Activated T-cell treated with anti-CD3 and anti-CD28 coated beads for 24 hours (primary cell): ENCODE measurements around the gene CACNB4.
"Not testable (repeated sequence)": the region's sequence is repeated elsewhere in the genome, so short reads cannot be mapped to it uniquely, and the experiment has no call there.

ENCODE experiments used
- DNase-seq: peaks from one replicate; pipeline ENCODE4 v3.0.0-alpha.2; 2020; ENCODE audit warnings: low read depth

CACNB4 gene

GRCh38 chr2:152019732-152020131 lies 79.1 kb downstream of the CACNB4 start:
- no peak for DNase-seq

- DNase-seq, result no peak
Observed at GRCh38 chr2:152016181-152017120, 82.4 kb downstream of the CACNB4 start.

DNA sequence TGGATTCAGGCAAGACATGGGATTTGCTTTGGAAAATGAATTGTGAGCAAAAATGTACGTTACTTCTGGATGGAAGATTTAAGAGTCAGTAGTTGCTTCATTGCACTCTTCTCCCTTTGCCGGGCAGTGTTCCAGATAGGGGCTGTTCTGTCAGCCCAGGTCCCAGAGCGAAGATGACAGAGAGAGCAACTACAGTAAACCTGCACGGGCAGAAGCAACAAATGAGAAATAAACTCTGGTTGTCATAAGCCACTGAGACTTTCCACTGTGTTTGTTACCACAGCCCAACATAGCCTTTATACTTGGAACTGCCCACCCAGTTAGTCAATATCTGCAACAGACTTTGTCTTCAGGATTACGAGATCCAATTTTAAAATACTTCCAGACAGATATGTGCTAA lies 83.3 kb downstream of the CACNB4 start:
- no peak for DNase-seq

GRCh38 chr2:152012697-152013096 lies 86.1 kb downstream of the CACNB4 start:
- no peak for DNase-seq

DNA sequence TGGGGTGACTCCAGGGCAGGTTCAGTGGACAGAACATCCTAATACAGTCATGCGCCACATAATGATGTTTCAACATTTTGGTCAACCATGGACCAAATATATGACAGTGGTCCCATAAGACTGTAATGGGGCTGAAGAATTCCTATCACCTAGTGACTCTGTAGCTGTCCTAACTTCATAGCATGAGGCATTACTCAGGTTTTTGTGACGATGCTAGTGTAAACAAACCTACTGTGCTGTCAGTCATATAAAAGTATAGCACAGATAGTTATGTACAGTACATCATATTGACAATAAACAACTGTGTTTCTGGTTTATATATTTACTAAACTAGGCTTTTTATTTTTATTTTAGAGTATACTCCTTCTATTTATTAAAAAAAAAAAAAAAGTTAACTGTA lies 87.1 kb downstream of the CACNB4 start:
- no peak for DNase-seq

GRCh38 chr2:152005607-152006006 lies 93.2 kb downstream of the CACNB4 start:
- no peak for DNase-seq

GRCh38 chr2:152003283-152003682 lies 95.6 kb downstream of the CACNB4 start:
- DNase-seq, result not testable (repeated sequence)

DNA sequence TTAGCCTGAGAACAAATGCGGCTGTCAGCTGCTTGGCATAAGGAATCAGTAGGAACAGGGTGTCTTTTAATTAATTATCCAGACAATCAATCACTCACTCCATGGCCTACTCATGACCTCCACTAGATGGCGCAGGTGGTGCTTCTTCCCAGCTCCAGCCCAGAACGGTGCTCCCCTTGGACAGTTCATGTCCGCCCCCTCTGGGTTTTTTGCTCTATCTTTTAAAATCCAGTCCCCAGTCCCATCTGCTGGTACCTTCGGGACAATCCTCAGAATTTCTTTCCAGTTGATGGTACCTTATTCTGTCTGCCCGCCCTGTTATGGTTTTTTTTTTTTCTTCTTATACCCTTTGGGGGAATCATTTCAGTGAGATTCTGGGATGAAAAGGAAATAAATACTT lies 99.8 kb downstream of the CACNB4 start:
- peak; percentile 21 for DNase-seq

DNA sequence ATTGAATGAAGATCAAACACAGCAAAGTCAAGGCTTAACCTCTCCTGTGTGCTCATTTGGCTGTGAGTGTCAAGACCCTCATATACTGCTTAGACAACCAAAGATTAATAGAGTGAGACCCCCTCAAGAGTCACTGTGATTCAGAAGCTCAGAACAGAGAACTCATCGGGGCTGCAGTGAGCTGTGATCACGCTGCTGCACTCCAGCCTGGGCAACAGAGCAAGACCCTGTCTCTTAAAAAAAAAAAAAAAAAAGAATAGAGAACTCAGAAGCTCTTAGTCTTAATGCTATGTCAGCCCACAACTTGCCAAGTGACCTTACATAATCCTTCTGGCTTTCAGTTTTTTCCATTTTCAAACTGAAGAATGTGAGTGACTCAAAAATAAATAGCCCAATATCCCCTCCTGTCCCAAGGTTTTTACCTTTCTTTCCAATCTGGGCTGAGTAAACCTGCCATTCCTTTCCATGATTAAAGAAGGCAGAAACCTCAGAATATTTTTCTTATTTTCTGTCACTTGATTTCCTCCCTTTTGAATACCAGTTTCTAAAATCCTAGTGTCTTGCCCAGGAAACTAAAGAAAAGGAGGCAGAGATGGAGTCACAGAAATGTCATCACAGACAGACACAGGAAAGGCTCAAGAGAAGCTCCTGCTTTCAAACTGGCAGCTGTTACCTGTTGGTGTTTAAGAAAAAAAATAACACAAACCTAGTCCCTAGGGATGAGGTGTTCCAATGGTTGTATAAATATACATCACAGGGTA lies 102.4 kb downstream of the CACNB4 start:
- no peak for DNase-seq

DNA sequence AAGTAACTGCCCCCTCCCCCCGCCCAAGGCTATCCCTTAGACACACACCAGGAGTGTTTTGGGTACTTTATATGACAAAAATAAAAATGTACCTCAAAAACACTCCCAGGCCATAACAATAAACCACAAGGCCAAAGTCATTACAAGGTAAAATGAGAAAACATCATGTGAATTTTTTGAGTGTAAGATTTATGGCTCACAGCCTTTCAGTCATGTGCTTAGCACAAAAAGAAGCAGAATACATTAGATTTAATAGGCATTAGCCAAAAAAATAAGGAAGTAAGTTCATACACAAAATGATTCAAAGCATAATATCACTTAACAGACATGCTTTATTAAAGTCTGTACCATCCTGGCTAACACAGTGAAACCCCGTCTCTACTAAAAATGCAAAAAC lies 103.7 kb downstream of the CACNB4 start:
- no peak for DNase-seq

DNA sequence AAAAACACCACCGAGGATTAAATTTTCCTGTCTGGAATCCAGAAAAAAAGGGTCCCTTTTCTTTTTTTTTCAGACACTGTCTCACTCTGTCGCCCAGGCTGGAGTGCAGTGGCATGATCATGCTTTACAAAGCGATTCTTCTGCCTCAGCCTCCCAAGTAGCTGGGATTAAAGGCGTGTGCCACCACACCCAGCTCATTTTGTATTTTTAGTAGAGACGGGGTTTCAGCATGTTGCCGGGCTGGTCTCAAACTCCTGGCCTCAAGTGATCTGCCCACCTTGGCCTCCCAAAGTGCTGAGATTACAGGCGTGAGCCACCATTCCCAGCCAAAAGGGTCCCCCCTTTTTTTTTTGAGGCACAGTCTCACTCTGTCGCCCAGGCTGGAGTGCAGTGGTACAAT lies 104.7 kb downstream of the CACNB4 start:
- not testable (repeated sequence) for DNase-seq

DNA sequence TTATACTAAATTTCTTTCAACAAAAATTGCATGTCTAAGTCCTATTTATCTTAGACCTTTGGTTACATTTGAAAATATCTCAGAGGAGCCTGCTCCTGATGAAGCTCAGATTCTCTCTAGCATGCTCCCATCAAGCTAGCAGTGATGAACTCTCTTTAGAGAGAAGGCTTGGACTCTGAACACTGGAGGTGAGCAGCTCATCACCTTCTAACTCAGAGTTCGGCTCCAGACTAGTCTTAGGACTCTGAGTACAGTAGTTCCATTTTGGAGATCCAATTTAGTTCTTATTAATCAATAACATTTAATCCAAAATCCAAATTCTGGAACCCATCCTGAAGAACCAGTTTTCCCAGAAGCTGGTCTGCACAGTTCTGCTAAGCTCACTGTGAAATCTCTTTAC lies 107.8 kb downstream of the CACNB4 start:
- no peak for DNase-seq

DNA sequence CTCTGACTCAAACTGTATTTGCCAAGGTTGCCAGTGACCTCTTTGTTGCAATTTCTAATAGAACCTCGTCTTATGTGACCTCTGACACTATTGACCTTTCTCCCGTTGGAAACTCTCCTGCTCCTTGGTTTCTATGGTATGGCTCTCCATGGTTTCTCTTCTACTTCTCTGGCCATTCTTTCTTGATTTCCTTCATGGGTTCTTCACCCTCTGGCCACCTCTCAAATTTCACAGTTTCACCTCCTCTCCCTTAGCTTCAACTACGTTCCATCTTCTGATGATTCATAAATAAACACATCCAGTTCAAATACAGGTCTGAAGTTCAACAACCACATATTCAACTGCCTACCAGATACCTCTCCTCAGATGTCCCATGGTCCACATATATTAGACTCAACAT lies 109.5 kb downstream of the CACNB4 start:
- no peak for DNase-seq

DNA sequence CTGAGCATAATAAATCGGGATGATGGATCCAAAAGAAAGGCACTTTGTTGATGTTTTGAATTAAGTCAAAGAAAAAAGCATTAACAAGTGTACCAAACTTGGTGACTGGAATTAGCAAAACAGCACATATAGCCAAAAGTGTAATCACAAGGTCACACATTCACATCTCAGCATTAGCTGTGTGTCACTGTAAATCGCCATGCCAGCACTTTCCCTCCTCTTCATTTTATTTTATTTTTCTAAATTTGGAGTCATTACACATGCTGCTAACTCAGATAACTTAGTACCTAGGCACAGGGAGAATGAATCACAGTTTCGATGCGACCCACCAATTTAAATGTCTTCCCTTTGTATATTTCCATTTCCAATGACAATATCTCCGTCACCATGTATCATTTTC lies 111.4 kb downstream of the CACNB4 start:
- DNase-seq, result no peak

DNA sequence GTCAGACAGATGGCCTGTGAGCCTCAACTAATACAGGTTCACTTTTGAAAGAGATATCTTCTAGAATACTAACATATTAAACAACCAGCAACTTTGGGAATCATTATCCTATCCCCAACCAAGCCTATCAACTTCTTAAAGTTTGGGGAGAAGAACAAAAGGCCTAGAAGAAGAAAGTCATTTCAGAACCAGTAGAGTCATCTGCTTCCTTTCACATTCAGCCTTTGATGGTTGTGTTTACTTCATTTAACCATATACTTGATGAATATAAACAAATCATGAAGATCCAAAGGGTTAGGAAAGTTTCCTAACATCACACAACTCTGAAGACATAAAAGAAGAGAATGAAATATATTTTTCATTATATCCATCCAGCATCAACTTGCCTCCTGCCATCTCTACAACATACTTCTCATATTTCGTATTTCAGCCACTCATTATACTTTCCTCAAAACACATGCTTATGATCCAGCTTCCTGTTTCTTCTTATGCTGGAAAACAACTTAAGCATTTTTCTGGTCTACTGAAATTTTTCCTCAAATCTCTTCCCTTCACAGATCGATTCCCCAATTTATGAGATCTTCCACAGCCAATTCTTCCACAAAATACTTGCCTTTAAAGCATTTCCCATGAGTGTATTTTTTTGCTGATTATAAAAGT lies 114.3 kb downstream of the CACNB4 start:
- no peak for DNase-seq

- DNase-seq, result no peak
Observed at GRCh38 chr2:151983221-151983620, 115.6 kb downstream of the CACNB4 start.

- DNase-seq, result no peak
Observed at GRCh38 chr2:151981886-151982285, 117.0 kb downstream of the CACNB4 start.

DNA sequence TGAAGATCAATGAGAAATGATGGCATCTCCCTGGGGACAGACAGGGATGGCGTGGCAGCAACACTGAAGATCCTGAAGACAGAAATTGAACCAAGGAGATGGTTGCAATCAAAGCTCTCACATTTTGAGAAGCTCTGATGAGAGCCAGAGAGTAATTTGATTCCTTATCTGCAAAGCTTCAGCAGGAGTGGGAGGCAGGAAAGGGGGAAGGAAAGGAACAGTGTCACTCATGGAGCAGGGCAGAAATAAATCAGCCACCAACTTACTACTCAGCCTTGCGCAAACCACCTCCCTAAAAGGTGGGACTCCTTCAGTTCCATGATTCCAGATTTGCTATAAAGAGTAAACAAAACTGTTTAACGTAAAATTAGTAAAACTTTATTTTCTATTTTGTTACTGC lies 119.2 kb downstream of the CACNB4 start:
- DNase-seq, result no peak

GRCh38 chr2:151978709-151979108 lies 120.1 kb downstream of the CACNB4 start:
- no peak for DNase-seq

GRCh38 chr2:151977631-151978030 lies 121.2 kb downstream of the CACNB4 start:
- no peak for DNase-seq

- DNase-seq, result no peak
Observed at GRCh38 chr2:151976945-151977353, 121.9 kb downstream of the CACNB4 start.
